ENCODE measurements around the gene SH3PXD2B. TPM values are rescaled to one million over a fixed set of nuclear protein-coding genes. Genes with fewer than 3 reads are reported as not detected.
"Not testable (repeated sequence)": the region's sequence is repeated elsewhere in the genome, so short reads cannot be mapped to it uniquely, and the experiment has no call there.

Gene SH3PXD2B
- total RNA-seq, 2 donors from 2014 or later, result 10.0 to 15.3 TPM

- intact Hi-C loops (cut with DNase I), result no loop called here
- DNase-seq, result no peak
- no peak for ATAC-seq
These were observed 32.6 kb upstream of the SH3PXD2B start for GRCh38 chr5:172486912-172487311.

GRCh38 chr5:172486451-172486850 lies 32.1 kb upstream of the SH3PXD2B start:
- intact Hi-C loops (cut with DNase I), result no loop called here
- DNase-seq, result no peak
- peak in 1 of 2 donors; percentile 44 for ATAC-seq

- DNase-seq (no peak), ATAC-seq (no peak)
- intact Hi-C loops (cut with DNase I), result no loop called here
These were observed 31.3 kb upstream of the SH3PXD2B start for GRCh38 chr5:172485511-172486202.

- intact Hi-C loops (cut with DNase I), result no loop called here
- ATAC-seq (no peak), DNase-seq (no peak)
These were observed 30.3 kb upstream of the SH3PXD2B start for GRCh38 chr5:172484664-172485063.

GRCh38 chr5:172482156-172483020 lies 28.1 kb upstream of the SH3PXD2B start:
- no peak for DNase-seq
- no peak for ATAC-seq
- intact Hi-C loops (cut with DNase I), result no loop called here

- ATAC-seq (no peak), DNase-seq (no peak)
- intact Hi-C loops (cut with DNase I), result no loop called here
These were observed 26.9 kb upstream of the SH3PXD2B start for GRCh38 chr5:172481011-172481800.

- intact Hi-C loops (cut with DNase I), result loop anchor here (1.0 to 10.0 kb wide), 4 partner anchors 163 to 465 kb away; partner anchors contain the start of gene NEURL1B (in 1 of the 2)
- DNase-seq, result no peak
- no peak for ATAC-seq
These were observed 25.4 kb upstream of the SH3PXD2B start for GRCh38 chr5:172479784-172480115.

GRCh38 chr5:172479034-172479783 lies 24.9 kb upstream of the SH3PXD2B start:
- peak; percentile 96 to 97 for ATAC-seq
- peak; percentile 90 for DNase-seq
- intact Hi-C loops (cut with DNase I), result loop anchor here (1.0 to 10.0 kb wide), 4 partner anchors 163 to 466 kb away; partner anchors contain the start of gene NEURL1B (in 1 of the 2)

GRCh38 chr5:172478695-172479033 lies 24.3 kb upstream of the SH3PXD2B start:
- not testable (repeated sequence) for ATAC-seq, DNase-seq
- intact Hi-C loops (cut with DNase I), result loop anchor here (1.0 to 10.0 kb wide), 4 partner anchors 164 to 466 kb away; partner anchors contain the start of gene NEURL1B (in 1 of the 2)

- ATAC-seq, result no peak
- intact Hi-C loops (cut with DNase I), result loop anchor here (5.0 to 10.0 kb wide), 3 partner anchors 164 to 467 kb away; partner anchors contain the start of gene NEURL1B (in 1 of the 2)
- DNase-seq, result no peak
These were observed 23.9 kb upstream of the SH3PXD2B start for GRCh38 chr5:172478256-172478655.

- intact Hi-C loops (cut with DNase I), result loop anchor here (5.0 to 10.0 kb wide), 3 partner anchors 165 to 467 kb away; partner anchors contain the start of gene NEURL1B (in 1 of the 2)
- DNase-seq (no peak), ATAC-seq (peak in 1 of 2 donors; percentile 35)
These were observed 23.1 kb upstream of the SH3PXD2B start for GRCh38 chr5:172477466-172477865.

- no peak for ATAC-seq
- intact Hi-C loops (cut with DNase I), result loop anchor here in 1 of 2 donors (10.0 kb wide), 1 partner anchor 471 kb away; no protein-coding TSS in a partner anchor
- DNase-seq, result no peak
These were observed 20.0 kb upstream of the SH3PXD2B start for GRCh38 chr5:172474293-172474692.

GRCh38 chr5:172473427-172473826 lies 19.1 kb upstream of the SH3PXD2B start:
- DNase-seq (no peak), ATAC-seq (no peak)
- intact Hi-C loops (cut with DNase I), result loop anchor here in 1 of 2 donors (10.0 kb wide), 1 partner anchor 471 kb away; no protein-coding TSS in a partner anchor

- intact Hi-C loops (cut with DNase I), result loop anchor here in 1 of 2 donors (10.0 kb wide), 1 partner anchor 475 kb away; no protein-coding TSS in a partner anchor
- no peak for DNase-seq
- ATAC-seq, result no peak
These were observed 15.4 kb upstream of the SH3PXD2B start for GRCh38 chr5:172469697-172470096.

GRCh38 chr5:172466062-172466461 lies 11.7 kb upstream of the SH3PXD2B start:
- intact Hi-C loops (cut with DNase I), result no loop called here
- no peak for DNase-seq

GRCh38 chr5:172463031-172463430 lies 8.7 kb upstream of the SH3PXD2B start:
- ATAC-seq, result no peak
- DNase-seq, result no peak
- intact Hi-C loops (cut with DNase I), result loop anchor here in 1 of 2 donors (5.0 kb wide), 1 partner anchor 234 kb away; no protein-coding TSS in a partner anchor

More at GRCh38 chr5:172466062-172466461, 11.7 kb upstream of the SH3PXD2B start:
- peak; percentile 44 to 53 for ATAC-seq

GRCh38 chr5:172459783-172460165 lies 5.4 kb upstream of the SH3PXD2B start:
- ATAC-seq, result no peak
- no peak for DNase-seq
- intact Hi-C loops (cut with DNase I), result loop anchor here in 1 of 2 donors (5.0 kb wide), 1 partner anchor 238 kb away; no protein-coding TSS in a partner anchor

Measured in left cardiac atrium (tissue), 4 donors.